ENCODE results near the gene NPHS1. TPM values are rescaled to one million over a fixed set of nuclear protein-coding genes. Genes with fewer than 3 reads are reported as not detected.
A peak's percentile ranks its signal among the peaks of the same experiment; 100 is the strongest.

The NPHS1 gene
- total RNA-seq, result not detected
- polyA plus RNA-seq (2013, experiment 1 of 2), result not detected
- polyA plus RNA-seq (2013, experiment 2 of 2), result 0.03 TPM
- 0 to 4.2 (median 0.06) reads per million in 172 experiments for total RNA-seq

GRCh38 chr19:35852029-35852780 lies at the start of gene NPHS1:
NPHS1 (minus strand) TSS chr19:35852504; CDS start chr19:35851837, 667 bp downstream.
- no peak within 1 kb of the TSS for H3K27ac Mint-ChIP-seq
- no peaks in the 10 kb centered on the region for H3K36me3 ChIP-seq (ENCODE audit: insufficient read depth, low read length)
- ATAC-seq (ENCODE audit: poor library complexity), result no peak
- no peaks in the 10 kb centered on the region for H3K36me3 Mint-ChIP-seq (ENCODE audit: low read depth)
- no peak within 1 kb of the TSS for H3K4me3 ChIP-seq (ENCODE audit: low read length)
- H3K9me3 ChIP-seq (ENCODE audit: control insufficient read depth in 1 of 2, insufficient read depth in 1 of 2, low read length in 2 of 2), result peaks cover 0 to 11% of the 10 kb centered on the region in 2 experiments
- H3K4me1 Mint-ChIP-seq (ENCODE audit: low read depth), result peaks cover 5% of the 10 kb centered on the region
- no peaks in the 10 kb centered on the region for H3K9me3 Mint-ChIP-seq
- no peak within 1 kb of the TSS for H3K27ac ChIP-seq (ENCODE audit: low read depth in 1 of 2, low read length in 2 of 2)
- TF ChIP-seq, protein P1, sequence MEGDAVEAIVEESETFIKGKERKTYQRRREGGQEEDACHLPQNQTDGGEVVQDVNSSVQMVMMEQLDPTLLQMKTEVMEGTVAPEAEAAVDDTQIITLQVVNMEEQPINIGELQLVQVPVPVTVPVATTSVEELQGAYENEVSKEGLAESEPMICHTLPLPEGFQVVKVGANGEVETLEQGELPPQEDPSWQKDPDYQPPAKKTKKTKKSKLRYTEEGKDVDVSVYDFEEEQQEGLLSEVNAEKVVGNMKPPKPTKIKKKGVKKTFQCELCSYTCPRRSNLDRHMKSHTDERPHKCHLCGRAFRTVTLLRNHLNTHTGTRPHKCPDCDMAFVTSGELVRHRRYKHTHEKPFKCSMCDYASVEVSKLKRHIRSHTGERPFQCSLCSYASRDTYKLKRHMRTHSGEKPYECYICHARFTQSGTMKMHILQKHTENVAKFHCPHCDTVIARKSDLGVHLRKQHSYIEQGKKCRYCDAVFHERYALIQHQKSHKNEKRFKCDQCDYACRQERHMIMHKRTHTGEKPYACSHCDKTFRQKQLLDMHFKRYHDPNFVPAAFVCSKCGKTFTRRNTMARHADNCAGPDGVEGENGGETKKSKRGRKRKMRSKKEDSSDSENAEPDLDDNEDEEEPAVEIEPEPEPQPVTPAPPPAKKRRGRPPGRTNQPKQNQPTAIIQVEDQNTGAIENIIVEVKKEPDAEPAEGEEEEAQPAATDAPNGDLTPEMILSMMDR (IDR thresholded peaks at IDR 0.05), result no peak
- ChIA-PET CTCF (no interaction called here), POLR2A (no interaction called here)
- H3K27me3 Mint-ChIP-seq, result peaks cover 74% of the 10 kb centered on the region
- H3K4me1 ChIP-seq (ENCODE audit: insufficient read depth, low read length), result peaks cover 14% of the 10 kb centered on the region
- DNase-seq, result no peak
- H3K27me3 ChIP-seq (ENCODE audit: control insufficient read depth in 1 of 2, insufficient read depth in 2 of 2, low read length in 2 of 2), result peaks cover 39 to 64% of the 10 kb centered on the region in 2 experiments
- H3K4me3 Mint-ChIP-seq, result no peak within 1 kb of the TSS
- intact Hi-C loops (cut with DNase I, micrococcal nuclease), result no loop called here

DNA sequence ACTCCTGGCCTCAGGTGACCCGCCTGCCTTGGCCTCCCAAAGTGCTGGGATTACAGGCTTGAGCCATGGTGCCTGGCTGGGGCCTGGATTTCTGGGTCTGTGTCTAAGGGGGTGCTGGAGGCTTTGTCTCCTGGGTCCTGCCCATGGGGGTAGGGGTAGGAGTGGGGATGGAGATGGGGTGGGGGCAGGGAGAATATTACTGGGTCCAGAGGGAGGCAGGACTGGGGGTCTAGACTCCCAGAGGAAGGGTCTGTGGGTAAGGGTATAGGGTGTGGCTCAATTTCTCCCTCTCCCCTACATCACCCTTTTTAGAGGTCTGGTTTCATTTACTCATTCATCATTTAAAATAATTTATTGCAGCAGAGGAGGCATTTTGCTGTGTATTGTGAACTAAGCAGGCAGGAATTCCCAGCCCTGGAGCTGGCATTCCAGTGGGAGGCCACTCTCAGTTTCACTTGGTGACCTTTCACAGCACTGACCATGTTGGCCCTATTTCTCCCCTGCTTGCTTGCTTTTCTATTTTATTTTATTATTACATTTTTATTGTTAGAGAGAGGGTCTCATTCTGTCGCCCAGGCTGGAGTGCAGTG lies 48.8 kb upstream of the NPHS1 start:
- Mint-ChIP-seq H3K4me1 (ENCODE audit: low read depth) (peaks cover 60% of the 10 kb centered on the region), H3K27ac (peak overlapping the region; percentile 92), H3K9me3 (no peaks in the 10 kb centered on the region), H3K36me3 (ENCODE audit: low read depth) (peaks cover 37% of the 10 kb centered on the region), H3K4me3 (peak overlapping the region; percentile 100), H3K27me3 (no peaks in the 10 kb centered on the region)
- peak overlapping the region; percentile 100 for H3K27ac ChIP-seq (ENCODE audit: low read depth in 1 of 2, low read length in 2 of 2)
- ATAC-seq (ENCODE audit: poor library complexity), result no peak
- no peaks in the 10 kb centered on the region for H3K9me3 ChIP-seq (ENCODE audit: control insufficient read depth in 1 of 2, insufficient read depth in 1 of 2, low read length in 2 of 2)
- CTCF ChIA-PET, result interaction anchor here (0.6 to 1.4 kb wide), 2 partner anchors 30 to 31 kb away, joined by 3 read pairs; no protein-coding TSS in a partner anchor
- TF ChIP-seq, protein P1 (IDR thresholded peaks at IDR 0.05), result no peak
- intact Hi-C loops (cut with DNase I, micrococcal nuclease), result no loop called here
- POLR2A ChIA-PET, result interaction anchor here (0.8 to 2.6 kb wide), 5 partner anchors 25 to 253 kb away, joined by 3 to 24 read pairs (median 4); partner anchors contain the start of gene COX6B1
- peak overlapping the region; percentile 99 for H3K4me3 ChIP-seq (ENCODE audit: low read length)
- no peaks in the 10 kb centered on the region for H3K27me3 ChIP-seq (ENCODE audit: control insufficient read depth in 1 of 2, insufficient read depth in 2 of 2, low read length in 2 of 2)
- no peak for DNase-seq
- H3K4me1 ChIP-seq (ENCODE audit: insufficient read depth, low read length), result peaks cover 74% of the 10 kb centered on the region
- peaks cover 18% of the 10 kb centered on the region for H3K36me3 ChIP-seq (ENCODE audit: insufficient read depth, low read length)

DNA sequence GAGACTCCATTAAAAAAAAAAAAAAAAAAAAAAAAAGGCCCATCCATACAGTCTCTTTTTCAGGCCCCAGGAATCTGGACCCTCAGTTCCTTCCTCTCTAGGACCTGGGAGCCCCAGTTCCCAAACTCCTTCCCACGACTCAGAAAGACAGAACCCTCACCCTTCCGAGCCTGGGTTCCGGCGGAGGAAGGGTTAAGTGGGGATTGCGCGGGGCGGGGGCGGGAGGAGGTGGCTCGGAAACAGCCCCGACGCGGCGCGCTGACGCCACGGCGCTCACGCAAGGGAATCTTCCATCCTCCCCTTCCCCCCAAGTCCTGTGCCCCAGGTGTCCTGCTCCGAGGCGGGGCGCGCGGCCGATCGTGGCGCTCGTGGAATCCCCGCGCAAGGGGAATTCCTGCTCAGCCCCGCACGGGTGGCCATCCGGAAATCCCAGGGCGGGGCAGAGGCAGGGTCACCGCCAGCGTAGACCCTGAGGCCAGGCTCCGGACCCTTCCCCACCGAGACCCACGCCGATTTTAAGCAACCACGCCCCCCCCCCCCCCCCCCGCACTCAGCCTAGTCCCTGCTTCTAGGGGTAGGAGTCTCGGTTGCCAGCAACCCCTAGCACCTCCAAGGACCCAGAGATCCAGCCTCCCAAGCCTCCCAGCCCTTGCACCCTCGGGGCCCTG lies 47.4 kb upstream of the NPHS1 start:
- Mint-ChIP-seq H3K27ac (peak overlapping the region; percentile 92), H3K4me1 (ENCODE audit: low read depth) (peaks cover 60% of the 10 kb centered on the region), H3K36me3 (ENCODE audit: low read depth) (peaks cover 50% of the 10 kb centered on the region), H3K4me3 (peak overlapping the region; percentile 98), H3K27me3 (no peaks in the 10 kb centered on the region), H3K9me3 (no peaks in the 10 kb centered on the region)
- TF ChIP-seq, protein P1 (IDR thresholded peaks at IDR 0.05), result no peak
- intact Hi-C loops (cut with DNase I, micrococcal nuclease), result loop anchor here (1.0 kb wide), 1 partner anchor 32 kb away; no protein-coding TSS in a partner anchor
- Histone ChIP-seq H3K4me1 (ENCODE audit: insufficient read depth, low read length) (peaks cover 77% of the 10 kb centered on the region), H3K36me3 (ENCODE audit: insufficient read depth, low read length) (peaks cover 33% of the 10 kb centered on the region), H3K9me3 (ENCODE audit: control insufficient read depth in 1 of 2, insufficient read depth in 1 of 2, low read length in 2 of 2) (no peaks in the 10 kb centered on the region), H3K27ac (ENCODE audit: low read depth in 1 of 2, low read length in 2 of 2) (peak overlapping the region; percentile 100), H3K4me3 (ENCODE audit: low read length) (peak overlapping the region; percentile 99), H3K27me3 (ENCODE audit: control insufficient read depth in 1 of 2, insufficient read depth in 2 of 2, low read length in 2 of 2) (no peaks in the 10 kb centered on the region)
- DNase-seq, result peak; percentile 68 to 97 (median 83)
- CTCF ChIA-PET, result interaction anchor here (0.7 to 1.4 kb wide), 2 partner anchors 17 to 31 kb away, joined by 3 read pairs; no protein-coding TSS in a partner anchor
- ATAC-seq (ENCODE audit: poor library complexity), result peak; percentile 54
- POLR2A ChIA-PET, result interaction anchor here (1.4 to 2.6 kb wide), 3 partner anchors 26 to 198 kb away, joined by 3 to 24 read pairs (median 10); no protein-coding TSS in a partner anchor
